HG03135 (cell line): ENCODE results near the gene SMARCB1.

ENCODE experiments used
- ATAC-seq: cut with Tn5 transposase; IDR thresholded peaks from one replicate; pipeline ENCODE4 v1.9.1; 2021; ENCODE audit warnings: mild to moderate bottlenecking, moderate library complexity; ENCODE audit not compliant: unreplicated experiment

SMARCB1 gene

GRCh38 chr22:23801238-23801821 lies 14.6 kb downstream of the SMARCB1 start:
- ATAC-seq: no peak

GRCh38 chr22:23801886-23802377 lies 15.2 kb downstream of the SMARCB1 start:
- ATAC-seq: no peak

- ATAC-seq: no peak
Measured at GRCh38 chr22:23803001-23803819, 16.4 kb downstream of the SMARCB1 start.

- ATAC-seq: no peak
Measured at GRCh38 chr22:23804781-23805291, 18.1 kb downstream of the SMARCB1 start.

- ATAC-seq: no peak
Measured at GRCh38 chr22:23806837-23807236, 20.1 kb downstream of the SMARCB1 start.

- ATAC-seq: no peak
Measured at GRCh38 chr22:23812378-23812777, 25.6 kb downstream of the SMARCB1 start.

- ATAC-seq: no peak
Measured at GRCh38 chr22:23815541-23816155, 28.9 kb downstream of the SMARCB1 start.

- no peak for ATAC-seq
Measured at GRCh38 chr22:23816156-23816976, 29.6 kb downstream of the SMARCB1 start.

- ATAC-seq: no peak
Measured at GRCh38 chr22:23817146-23817545, 30.4 kb downstream of the SMARCB1 start.

- no peak for ATAC-seq
Measured at GRCh38 chr22:23818541-23818940, 31.8 kb downstream of the SMARCB1 start.

GRCh38 chr22:23820748-23821211 lies 34.0 kb downstream of the SMARCB1 start:
- ATAC-seq: no peak

- ATAC-seq: no peak
Measured at GRCh38 chr22:23822101-23822671, 35.4 kb downstream of the SMARCB1 start.

GRCh38 chr22:23823331-23823791 lies 36.6 kb downstream of the SMARCB1 start:
- ATAC-seq: no peak

GRCh38 chr22:23824476-23825245 lies 37.9 kb downstream of the SMARCB1 start:
- no peak for ATAC-seq

- no peak for ATAC-seq
Measured at GRCh38 chr22:23825246-23825905, 38.6 kb downstream of the SMARCB1 start.

GRCh38 chr22:23826510-23827350 lies 40.0 kb downstream of the SMARCB1 start:
- no peak for ATAC-seq

- ATAC-seq: no peak
Measured at GRCh38 chr22:23827351-23827995, 40.7 kb downstream of the SMARCB1 start.
